Liver (tissue), 9 donors: ENCODE measurements around the gene BAG5. TPM values are rescaled to one million over a fixed set of nuclear protein-coding genes. Genes with fewer than 3 reads are reported as not detected.

ENCODE experiments used
- DNase-seq: peaks from one replicate; pipeline ENCODE4 v3.0.0-alpha.2; 2017; ENCODE audit warnings: low spot score
- H3K27ac ChIP-seq, 2 donors: one replicate each; pipeline ENCODE4 v1.7.0; 2013; ENCODE audit warnings: inconsistent platforms in 2 of 2, low read length in 2 of 2, control low read depth in 1 of 2, low read depth in 1 of 2, mild to moderate bottlenecking in 1 of 2
- H3K27me3 ChIP-seq, 4 donors: one replicate each; pipeline versions ENCODE4 v1.6.1 to v1.7.0; 2013; ENCODE audit warnings: low read length in 3 of 4, inconsistent platforms in 1 of 4, mild to moderate bottlenecking in 1 of 4, moderate library complexity in 1 of 4; ENCODE audit not compliant: control insufficient read depth in 4 of 4, insufficient read depth in 4 of 4
- H3K36me3 ChIP-seq, 4 donors: one replicate each; pipeline versions ENCODE4 v1.6.1 to v1.7.0; 2013; ENCODE audit warnings: low read length in 3 of 4, mild to moderate bottlenecking in 3 of 4, low read depth in 1 of 4, moderate library complexity in 1 of 4; ENCODE audit not compliant: control insufficient read depth in 4 of 4, insufficient read depth in 3 of 4
- H3K4me1 ChIP-seq, 4 donors: one replicate each; pipeline versions ENCODE4 v1.6.1 to v1.7.0; 2013; ENCODE audit warnings: low read length in 3 of 4, mild to moderate bottlenecking in 3 of 4, moderate library complexity in 1 of 4; ENCODE audit not compliant: control insufficient read depth in 4 of 4, insufficient read depth in 4 of 4
- H3K4me3 ChIP-seq, 3 donors: one replicate each; pipeline versions ENCODE4 v1.6.1 to v1.7.0; 2013; ENCODE audit warnings: low read length in 3 of 3, control low read depth in 1 of 3, low read depth in 1 of 3, mild to moderate bottlenecking in 1 of 3
- H3K9ac ChIP-seq, 2 donors: one replicate each; pipeline ENCODE4 v1.7.0; 2013; ENCODE audit warnings: low read length in 2 of 2, mild to moderate bottlenecking in 2 of 2, moderate library complexity in 2 of 2, control low read depth in 1 of 2, low read depth in 1 of 2
- H3K9me3 ChIP-seq, 4 donors: one replicate each; pipeline versions ENCODE4 v1.6.1 to v1.7.0; 2013; ENCODE audit warnings: low read length in 3 of 4; ENCODE audit not compliant: control insufficient read depth in 4 of 4
- ATF3 ChIP-seq: IDR thresholded peaks from 2 replicates; pipeline ENCODE4 v1.6.1; 2016; ENCODE audit warnings: antibody characterized with exemption
- CTCF ChIP-seq: fragments of 150-350 bp; IDR thresholded peaks from 2 replicates; pipeline ENCODE4 v1.5.1; 2017; ENCODE audit warnings: improper control_type of control experiment, low read depth, low read length; ENCODE audit not compliant: missing input control
- EGR1 ChIP-seq, 2 donors: IDR thresholded peaks; 2 replicates each; pipeline ENCODE4 v1.6.1; 2016 to 2018; ENCODE audit warnings: antibody characterized with exemption in 2 of 2, low read depth in 2 of 2
- FOXA1 ChIP-seq: IDR thresholded peaks from 2 replicates; pipeline ENCODE4 v1.6.1; 2016; ENCODE audit warnings: antibody characterized with exemption
- FOXA2 ChIP-seq: IDR thresholded peaks from 2 replicates; pipeline ENCODE4 v1.6.1; 2016; ENCODE audit warnings: antibody characterized with exemption
- GABPA ChIP-seq, 2 donors: IDR thresholded peaks in 1 of 2; conservative IDR thresholded peaks in 1 of 2; 2 replicates each; pipeline ENCODE4 v1.6.1; 2016; ENCODE audit warnings: antibody characterized with exemption in 2 of 2, mild to moderate bottlenecking in 1 of 2, moderate library complexity in 1 of 2
- HNF4A ChIP-seq, 2 donors: conservative IDR thresholded peaks; 2 replicates each; pipeline ENCODE4 v1.6.1; 2016; ENCODE audit warnings: antibody characterized with exemption in 2 of 2, mild to moderate bottlenecking in 2 of 2
- HNF4G ChIP-seq: IDR thresholded peaks from 2 replicates; pipeline ENCODE4 v1.6.1; 2016; ENCODE audit warnings: antibody characterized with exemption
- JUND ChIP-seq, 2 donors: IDR thresholded peaks; 2 replicates each; pipeline ENCODE4 v1.6.1; 2016; ENCODE audit warnings: antibody characterized with exemption in 2 of 2
- NR2F2 ChIP-seq: IDR thresholded peaks from 2 replicates; pipeline ENCODE4 v1.6.1; 2016; ENCODE audit warnings: antibody characterized with exemption
- RAD21 ChIP-seq, 2 donors: IDR thresholded peaks; 2 replicates each; pipeline ENCODE4 v1.6.1; 2016; ENCODE audit warnings: antibody characterized with exemption in 2 of 2, mild to moderate bottlenecking in 2 of 2
- RXRA ChIP-seq, 2 donors: IDR thresholded peaks; 2 replicates each; pipeline ENCODE4 v1.6.1; 2017 to 2018; ENCODE audit warnings: antibody characterized with exemption in 2 of 2, mild to moderate bottlenecking in 1 of 2
- SP1 ChIP-seq: IDR thresholded peaks from 2 replicates; pipeline ENCODE4 v1.6.1; 2018; ENCODE audit warnings: antibody characterized with exemption, mild to moderate bottlenecking
- TAF1 ChIP-seq: conservative IDR thresholded peaks from 2 replicates; pipeline ENCODE4 v1.6.1; 2016; ENCODE audit warnings: antibody characterized with exemption, mild to moderate bottlenecking
- YY1 ChIP-seq: IDR thresholded peaks from 2 replicates; pipeline ENCODE4 v1.6.1; 2016; ENCODE audit warnings: antibody characterized with exemption, mild to moderate bottlenecking
- WGBS: extraction: QIAGEN DNeasy Blood & Tissue Kit; methylation state at CpG from one replicate; pipeline ENCODE4 v1.1.7; 2013; 5-methylcytosine and 5-hydroxymethylcytosine counted together
- polyA plus RNA-seq, 2 donors: library from polyadenylated mRNA; stranded (reverse) in 1 of 2; unstranded in 1 of 2; fragments of 200-250 nt in 1 of 2; fragments of >200 nt in 1 of 2; fragmentation: Nextera tagmentation in 1 of 2; extraction: Ambion mirVana in 1 of 2; gene quantifications; one replicate each; pipeline versions ENCODE4 v1.2.1 to v1.2.3, GENCODE V29; 2013 to 2015
- total RNA-seq, 2 donors: library from RNA; depleted of rRNA; stranded (reverse); fragments of >200 nt; gene quantifications; one replicate each; pipeline ENCODE4 v1.2.3, GENCODE V29; 2014
- TF ChIP-seq, protein P1 (sequence below): IDR thresholded peaks from 2 replicates; pipeline ENCODE4 v1.6.1; 2016; ENCODE audit warnings: antibody characterized with exemption
- TF ChIP-seq, protein P2 (sequence below): IDR thresholded peaks from 2 replicates; pipeline ENCODE4 v1.6.1; 2016; ENCODE audit warnings: antibody characterized with exemption
- TF ChIP-seq, protein P3 (sequence below): IDR thresholded peaks from 2 replicates; pipeline ENCODE4 v1.6.1; 2016; ENCODE audit warnings: antibody characterized with exemption, mild to moderate bottlenecking
- donor health status: healthy.
- donor health status: healthy.
- donor health status: healthy.
- donor health status: healthy.
- donor health status: healthy.

The BAG5 gene
- total and polyA plus RNA-seq, 4 donors: 5.4 to 12.5 (median 8.8) TPM

GRCh38 chr14:103593577-103593976 lies 31.1 kb upstream of the BAG5 start:
- no peaks in the 10 kb centered on the region for H3K27me3 ChIP-seq
- WGBS: 79% methylated on average over 6 of the region's 6 CpGs
- no peak for DNase-seq
- TF ChIP-seq CTCF (no peak), RXRA (IDR thresholded peaks at IDR 0.05) (no peak), TAF1 (no peak), RAD21 (IDR thresholded peaks at IDR 0.05) (no peak), GABPA (IDR thresholded peaks at IDR 0.05 in 1 of 2, conservative IDR thresholded peaks at IDR 0.05 in 1 of 2) (no peak), NR2F2 (no peak)
- H3K9me3 ChIP-seq: no peaks in the 10 kb centered on the region
- peaks cover 0 to 7% (median 0%) of the 10 kb centered on the region in 4 donors for H3K36me3 ChIP-seq
- no peak overlapping the region for H3K27ac ChIP-seq
- H3K9ac ChIP-seq: no peak overlapping the region
- no peaks in the 10 kb centered on the region for H3K4me1 ChIP-seq
- H3K4me3 ChIP-seq: no peak overlapping the region

DNA sequence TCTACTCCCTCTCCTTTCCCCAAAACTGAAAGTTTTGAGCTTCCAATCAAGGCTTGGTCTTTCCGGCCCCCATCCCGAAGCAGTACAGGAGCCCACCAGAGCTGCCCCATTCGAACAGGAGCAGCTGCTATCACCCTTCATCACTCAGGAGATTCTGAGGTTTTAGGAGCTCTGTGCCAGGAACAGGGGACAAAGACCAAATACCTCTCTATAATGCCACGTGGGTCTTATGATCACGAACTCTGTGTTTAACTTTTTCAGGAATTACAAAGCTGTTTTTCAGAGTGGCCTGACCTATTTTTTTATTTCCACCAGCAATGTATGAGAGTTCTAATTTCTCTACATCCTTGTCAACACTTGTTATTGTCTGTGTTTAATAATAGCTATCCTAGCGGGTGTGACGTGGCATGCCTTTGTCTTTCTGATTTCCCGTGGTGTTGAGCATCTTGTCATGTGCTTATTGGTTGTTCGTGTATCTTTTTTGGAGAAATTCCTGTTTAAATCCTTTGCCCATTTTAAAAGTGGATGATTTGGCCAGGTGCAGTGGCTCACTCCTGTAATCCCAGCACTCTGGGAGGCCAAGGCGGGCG lies 22.0 kb upstream of the BAG5 start:
- peaks cover 3 to 9% (median 6%) of the 10 kb centered on the region in 4 donors for H3K4me1 ChIP-seq
- no peak for DNase-seq
- H3K9me3 ChIP-seq: no peaks in the 10 kb centered on the region
- TF ChIP-seq SP1 (peak; percentile 21), FOXA2 (no peak), TAF1 (no peak), JUND (IDR thresholded peaks at IDR 0.05) (no peak), GABPA (IDR thresholded peaks at IDR 0.05 in 1 of 2, conservative IDR thresholded peaks at IDR 0.05 in 1 of 2) (no peak), NR2F2 (no peak), RAD21 (IDR thresholded peaks at IDR 0.05) (no peak), ATF3 (no peak), EGR1 (IDR thresholded peaks at IDR 0.05; ENCODE audit: low read depth in 2 of 2) (no peak), FOXA1 (no peak), RXRA (IDR thresholded peaks at IDR 0.05) (peak in 1 of 2 donors; percentile 31), HNF4A (conservative IDR thresholded peaks at IDR 0.05) (peak; percentile 48 to 76), YY1 (no peak), CTCF (no peak), HNF4G (no peak)
- TF ChIP-seq, protein P1, sequence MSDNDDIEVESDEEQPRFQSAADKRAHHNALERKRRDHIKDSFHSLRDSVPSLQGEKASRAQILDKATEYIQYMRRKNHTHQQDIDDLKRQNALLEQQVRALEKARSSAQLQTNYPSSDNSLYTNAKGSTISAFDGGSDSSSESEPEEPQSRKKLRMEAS: no peak
- TF ChIP-seq, protein P2, sequence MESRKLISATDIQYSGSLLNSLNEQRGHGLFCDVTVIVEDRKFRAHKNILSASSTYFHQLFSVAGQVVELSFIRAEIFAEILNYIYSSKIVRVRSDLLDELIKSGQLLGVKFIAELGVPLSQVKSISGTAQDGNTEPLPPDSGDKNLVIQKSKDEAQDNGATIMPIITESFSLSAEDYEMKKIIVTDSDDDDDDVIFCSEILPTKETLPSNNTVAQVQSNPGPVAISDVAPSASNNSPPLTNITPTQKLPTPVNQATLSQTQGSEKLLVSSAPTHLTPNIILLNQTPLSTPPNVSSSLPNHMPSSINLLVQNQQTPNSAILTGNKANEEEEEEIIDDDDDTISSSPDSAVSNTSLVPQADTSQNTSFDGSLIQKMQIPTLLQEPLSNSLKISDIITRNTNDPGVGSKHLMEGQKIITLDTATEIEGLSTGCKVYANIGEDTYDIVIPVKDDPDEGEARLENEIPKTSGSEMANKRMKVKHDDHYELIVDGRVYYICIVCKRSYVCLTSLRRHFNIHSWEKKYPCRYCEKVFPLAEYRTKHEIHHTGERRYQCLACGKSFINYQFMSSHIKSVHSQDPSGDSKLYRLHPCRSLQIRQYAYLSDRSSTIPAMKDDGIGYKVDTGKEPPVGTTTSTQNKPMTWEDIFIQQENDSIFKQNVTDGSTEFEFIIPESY: no peak
- TF ChIP-seq, protein P3, sequence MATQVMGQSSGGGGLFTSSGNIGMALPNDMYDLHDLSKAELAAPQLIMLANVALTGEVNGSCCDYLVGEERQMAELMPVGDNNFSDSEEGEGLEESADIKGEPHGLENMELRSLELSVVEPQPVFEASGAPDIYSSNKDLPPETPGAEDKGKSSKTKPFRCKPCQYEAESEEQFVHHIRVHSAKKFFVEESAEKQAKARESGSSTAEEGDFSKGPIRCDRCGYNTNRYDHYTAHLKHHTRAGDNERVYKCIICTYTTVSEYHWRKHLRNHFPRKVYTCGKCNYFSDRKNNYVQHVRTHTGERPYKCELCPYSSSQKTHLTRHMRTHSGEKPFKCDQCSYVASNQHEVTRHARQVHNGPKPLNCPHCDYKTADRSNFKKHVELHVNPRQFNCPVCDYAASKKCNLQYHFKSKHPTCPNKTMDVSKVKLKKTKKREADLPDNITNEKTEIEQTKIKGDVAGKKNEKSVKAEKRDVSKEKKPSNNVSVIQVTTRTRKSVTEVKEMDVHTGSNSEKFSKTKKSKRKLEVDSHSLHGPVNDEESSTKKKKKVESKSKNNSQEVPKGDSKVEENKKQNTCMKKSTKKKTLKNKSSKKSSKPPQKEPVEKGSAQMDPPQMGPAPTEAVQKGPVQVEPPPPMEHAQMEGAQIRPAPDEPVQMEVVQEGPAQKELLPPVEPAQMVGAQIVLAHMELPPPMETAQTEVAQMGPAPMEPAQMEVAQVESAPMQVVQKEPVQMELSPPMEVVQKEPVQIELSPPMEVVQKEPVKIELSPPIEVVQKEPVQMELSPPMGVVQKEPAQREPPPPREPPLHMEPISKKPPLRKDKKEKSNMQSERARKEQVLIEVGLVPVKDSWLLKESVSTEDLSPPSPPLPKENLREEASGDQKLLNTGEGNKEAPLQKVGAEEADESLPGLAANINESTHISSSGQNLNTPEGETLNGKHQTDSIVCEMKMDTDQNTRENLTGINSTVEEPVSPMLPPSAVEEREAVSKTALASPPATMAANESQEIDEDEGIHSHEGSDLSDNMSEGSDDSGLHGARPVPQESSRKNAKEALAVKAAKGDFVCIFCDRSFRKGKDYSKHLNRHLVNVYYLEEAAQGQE: peak; percentile 17
- H3K9ac ChIP-seq: no peak overlapping the region
- H3K4me3 ChIP-seq: no peak overlapping the region
- WGBS: 76% methylated on average over 11 of the region's 11 CpGs
- H3K36me3 ChIP-seq: peaks cover 0 to 6% (median 2%) of the 10 kb centered on the region in 4 donors
- H3K27ac ChIP-seq: peak overlapping the region; percentile 48 to 61
- no peaks in the 10 kb centered on the region for H3K27me3 ChIP-seq
